ENCODE results near the gene SLC6A6. TPM values are rescaled to one million over a fixed set of nuclear protein-coding genes. Genes with fewer than 3 reads are reported as not detected.
A peak's percentile ranks its signal among the peaks of the same experiment; 100 is the strongest.
"Not testable (repeated sequence)": the region's sequence is repeated elsewhere in the genome, so short reads cannot be mapped to it uniquely, and the experiment has no call there.

The SLC6A6 gene
- total and polyA plus RNA-seq, 2 experiments from 2014 or later: 4.6 to 10.6 TPM

DNA sequence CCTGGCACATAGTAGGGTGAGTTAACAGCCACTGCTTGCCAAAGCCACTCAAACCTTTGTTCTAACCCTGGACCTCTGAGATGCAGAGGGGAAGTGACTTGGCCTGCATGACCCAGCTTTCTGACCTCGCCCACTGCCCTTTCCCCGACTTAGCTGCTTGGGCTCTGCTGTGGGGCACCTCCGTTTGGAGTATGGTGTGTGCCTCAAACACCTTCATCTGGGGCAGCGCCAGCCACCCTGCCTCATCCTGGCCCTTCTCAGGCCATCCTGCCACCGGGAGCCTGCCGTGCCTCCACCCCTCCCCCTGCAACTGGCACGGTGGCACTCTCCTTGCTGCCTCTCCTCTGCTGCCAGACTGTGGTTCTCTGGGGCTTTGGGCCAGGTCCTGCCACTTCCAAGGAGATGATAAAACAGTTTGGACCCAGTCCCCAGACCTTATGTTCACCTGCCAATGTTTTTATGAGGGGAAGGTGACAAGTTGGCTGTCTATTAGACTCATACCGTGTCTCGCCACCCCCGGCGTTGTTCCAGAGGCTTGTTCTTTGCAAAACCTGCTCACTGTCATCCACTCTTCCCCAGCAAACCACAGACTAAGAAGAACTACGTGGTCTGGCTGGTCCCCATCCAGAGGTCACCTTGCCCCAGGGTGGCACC lies 32.2 kb downstream of the SLC6A6 start:
- Histone ChIP-seq H3K79me2 (ENCODE audit: insufficient read depth) (peaks cover 25% of the 10 kb centered on the region), H3K4me2 (ENCODE audit: unreplicated experiment) (peak overlapping the region; percentile 32)
- in situ Hi-C loops (cut with MboI): no loop called here

DNA sequence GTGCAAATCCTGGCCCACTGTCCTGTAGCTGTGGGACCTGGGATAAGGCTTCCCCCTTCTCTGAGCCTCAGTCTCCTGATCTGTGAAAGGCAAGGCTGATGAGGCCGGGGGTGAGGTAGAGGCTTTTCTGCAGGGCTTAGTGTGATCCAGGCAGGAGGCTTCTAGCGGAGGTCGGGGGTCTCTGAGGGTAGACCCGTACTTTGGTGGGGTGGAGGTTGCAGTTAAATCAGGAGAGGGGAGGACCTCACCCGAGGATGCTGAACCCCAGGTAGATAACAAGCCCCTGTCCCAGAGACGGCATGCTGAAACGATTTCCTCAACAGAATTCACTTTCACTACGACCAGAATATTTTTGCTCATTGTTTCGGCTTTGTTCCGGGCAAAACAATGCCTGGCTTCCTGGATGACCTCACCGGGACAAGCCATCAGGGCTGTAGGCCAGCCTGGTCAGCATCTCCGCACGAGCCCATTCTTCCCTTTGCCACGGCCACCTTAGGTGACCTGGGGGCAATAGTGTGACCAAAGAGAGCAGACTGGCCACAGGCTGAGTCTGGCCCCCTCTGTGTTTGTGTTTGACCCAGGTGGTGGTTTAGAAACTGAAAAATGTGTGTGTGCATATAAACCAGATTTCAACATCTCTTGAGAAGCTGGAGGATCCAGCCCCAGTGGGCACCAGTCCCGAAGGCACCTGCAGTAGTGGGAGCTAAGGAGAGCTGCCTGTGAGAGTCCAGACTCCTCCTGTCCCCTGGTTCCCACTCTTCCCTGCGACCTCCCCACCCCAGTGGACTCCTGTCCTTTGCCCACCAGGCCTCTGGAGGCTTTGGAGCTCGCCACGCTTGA lies 33.0 kb downstream of the SLC6A6 start:
- TF ChIP-seq EZH2phosphoT487 (IDR thresholded peaks at IDR 0.05; ENCODE audit: insufficient read depth, low read depth) (no peak), EZH2 (IDR thresholded peaks at IDR 0.05; ENCODE audit: insufficient read depth, poor library complexity, severe bottlenecking) (no peak)
- Histone ChIP-seq H2AFZ (peak overlapping the region; percentile 25), H3K27me3 (replicated peaks; ENCODE audit: insufficient read depth) (no peaks in the 10 kb centered on the region), H4K20me1 (ENCODE audit: insufficient read depth) (no peaks in the 10 kb centered on the region), H3K79me2 (ENCODE audit: insufficient read depth) (peaks cover 25% of the 10 kb centered on the region), H3K36me3 (ENCODE audit: low read depth) (no peaks in the 10 kb centered on the region), H3K9ac (peak overlapping the region; percentile 56), H3F3A (ENCODE audit: insufficient read depth) (0 out of 2 replicates have a peak, but pooled peaks cover 15% of the 10 kb centered on the region), H3K9me2 (ENCODE audit: insufficient read depth) (no peaks in the 10 kb centered on the region), H3K9me3 (ENCODE audit: low read depth) (no peaks in the 10 kb centered on the region), H3K4me2 (ENCODE audit: unreplicated experiment) (peak overlapping the region; percentile 32), H3K4me1 (ENCODE audit: insufficient read depth) (peaks cover 36% of the 10 kb centered on the region), H3K27ac (peak overlapping the region; percentile 50), H3K4me3 (peak overlapping the region; percentile 40)
- DNase-seq: peak; percentile 83
- in situ Hi-C loops (cut with MboI): no loop called here
- WGBS, 2 experiments (ENCODE audit: low coverage in 1 of 2, low lambda C conversion rate in 2 of 2, missing lambda C conversion rate in 2 of 2): 43 to 44% methylated on average over 18 of the region's 18 CpGs

More for the DNA sequence above, 32.2 kb downstream of the SLC6A6 start:
- Histone ChIP-seq H3K9me3 (ENCODE audit: low read depth) (no peaks in the 10 kb centered on the region), H3F3A (ENCODE audit: insufficient read depth) (0 out of 2 replicates have a peak, but pooled peaks cover 15% of the 10 kb centered on the region), H3K27me3 (replicated peaks; ENCODE audit: insufficient read depth) (no peaks in the 10 kb centered on the region), H3K4me3 (peak overlapping the region; percentile 40; the same call in 1 of the 2 replicates), H3K4me1 (ENCODE audit: insufficient read depth) (peaks cover 36% of the 10 kb centered on the region), H2AFZ (no peak overlapping the region), H4K20me1 (ENCODE audit: insufficient read depth) (no peaks in the 10 kb centered on the region), H3K9me2 (ENCODE audit: insufficient read depth) (no peaks in the 10 kb centered on the region), H3K9ac (peak overlapping the region; percentile 56), H3K36me3 (ENCODE audit: low read depth) (no peaks in the 10 kb centered on the region), H3K27ac (peak overlapping the region; percentile 50)
- TF ChIP-seq EZH2 (IDR thresholded peaks at IDR 0.05; ENCODE audit: insufficient read depth, poor library complexity, severe bottlenecking) (no peak), EZH2phosphoT487 (IDR thresholded peaks at IDR 0.05; ENCODE audit: insufficient read depth, low read depth) (no peak)
- DNase-seq: peak; percentile 26
- 51 to 59% methylated on average over 12 of the region's 12 CpGs for WGBS, 2 experiments (ENCODE audit: low coverage in 1 of 2, low lambda C conversion rate in 2 of 2, missing lambda C conversion rate in 2 of 2)

DNA sequence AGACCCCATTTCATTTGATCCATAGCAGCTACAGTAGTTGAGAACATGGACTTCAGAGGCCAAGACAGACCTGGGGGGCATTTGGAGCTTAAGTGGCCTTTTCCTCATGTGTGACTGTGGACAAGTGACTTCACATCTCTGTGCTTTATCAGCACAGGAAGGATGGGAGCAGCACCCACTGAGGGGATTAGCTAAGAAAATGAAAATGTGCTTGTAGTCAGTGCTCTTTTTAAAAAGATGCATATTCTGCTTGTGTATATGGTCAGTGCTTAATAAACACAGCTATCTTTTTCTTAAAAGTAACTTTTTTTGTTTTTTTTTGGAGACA lies 34.5 kb downstream of the SLC6A6 start:
- Histone ChIP-seq H4K20me1 (ENCODE audit: insufficient read depth) (no peaks in the 10 kb centered on the region), H3K4me1 (ENCODE audit: insufficient read depth) (peaks cover 31% of the 10 kb centered on the region), H3K4me2 (ENCODE audit: unreplicated experiment) (no peak overlapping the region), H3K27ac (no peak overlapping the region), H3K9me3 (ENCODE audit: low read depth) (no peaks in the 10 kb centered on the region), H3K27me3 (replicated peaks; ENCODE audit: insufficient read depth) (no peaks in the 10 kb centered on the region), H3K9me2 (ENCODE audit: insufficient read depth) (no peaks in the 10 kb centered on the region), H3K36me3 (ENCODE audit: low read depth) (no peaks in the 10 kb centered on the region), H2AFZ (no peak overlapping the region), H3K79me2 (ENCODE audit: insufficient read depth) (peaks cover 35% of the 10 kb centered on the region), H3K4me3 (no peak overlapping the region), H3K9ac (no peak overlapping the region), H3F3A (ENCODE audit: insufficient read depth) (0 out of 2 replicates have a peak, but pooled peaks cover 8% of the 10 kb centered on the region)
- in situ Hi-C loops (cut with MboI): no loop called here
- TF ChIP-seq EZH2 (IDR thresholded peaks at IDR 0.05; ENCODE audit: insufficient read depth, poor library complexity, severe bottlenecking) (no peak), EZH2phosphoT487 (IDR thresholded peaks at IDR 0.05; ENCODE audit: insufficient read depth, low read depth) (no peak)
- DNase-seq: no peak

DNA sequence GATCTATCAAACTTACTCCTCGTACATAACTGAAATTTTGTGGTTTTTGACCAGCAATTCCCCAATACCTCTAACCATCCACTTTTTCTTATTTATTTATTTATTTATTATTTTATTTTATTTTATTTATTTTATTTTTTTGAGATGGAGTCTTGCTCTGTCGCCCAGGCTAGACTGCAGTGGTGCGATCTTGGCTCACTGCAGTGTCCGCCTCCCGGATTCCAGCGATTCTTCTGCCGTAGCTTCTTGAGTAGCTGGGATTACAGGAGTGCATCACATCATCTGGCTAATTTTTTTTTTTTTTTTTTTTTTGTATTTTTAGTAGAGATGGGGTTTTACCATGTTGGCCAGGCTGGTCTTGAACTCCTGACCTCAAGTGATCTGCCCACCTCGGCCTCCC lies 35.3 kb downstream of the SLC6A6 start:
- Histone ChIP-seq H3K79me2 (ENCODE audit: insufficient read depth) (peaks cover 35% of the 10 kb centered on the region), H3K4me1 (ENCODE audit: insufficient read depth) (peaks cover 23% of the 10 kb centered on the region)

More for the DNA sequence above, 35.3 kb downstream of the SLC6A6 start:
- H2AFZ ChIP-seq; H3K9me3 ChIP-seq (ENCODE audit: low read depth); H3K27me3 ChIP-seq (replicated peaks; ENCODE audit: insufficient read depth); DNase-seq; H3K4me2 ChIP-seq (ENCODE audit: unreplicated experiment); H3K27ac ChIP-seq; H3K4me3 ChIP-seq; H3K9ac ChIP-seq; H3K9me2 ChIP-seq (ENCODE audit: insufficient read depth); H4K20me1 ChIP-seq (ENCODE audit: insufficient read depth); H3F3A ChIP-seq (ENCODE audit: insufficient read depth); H3K36me3 ChIP-seq (ENCODE audit: low read depth); in situ Hi-C loops (cut with MboI): not testable (repeated sequence)
- WGBS, 2 experiments (ENCODE audit: low coverage in 1 of 2, low lambda C conversion rate in 2 of 2, missing lambda C conversion rate in 2 of 2): 91 to 94% methylated on average over 8 of the region's 8 CpGs
